ENCODE results near the gene SRPK2.

GRCh38 chr7:105268056-105268455, 120.7 kb downstream of the SRPK2 start:
- TF ChIP-seq CTCF (conservative IDR thresholded peaks at IDR 0.05; ENCODE audit: low read length) (no peak), EZH2phosphoT487 (IDR thresholded peaks at IDR 0.05; ENCODE audit: borderline replicate concordance) (no peak)

Measured in Loucy (cell line).